GM21529 (cell line): ENCODE results near the gene USP4.
"Not testable (repeated sequence)": the region's sequence is repeated elsewhere in the genome, so short reads cannot be mapped to it uniquely, and the experiment has no call there.

Experiments used
- ATAC-seq: cut with Tn5 transposase; IDR thresholded peaks from one replicate; pipeline ENCODE4 v1.9.1; 2021; ENCODE audit not compliant: unreplicated experiment

Gene USP4

DNA sequence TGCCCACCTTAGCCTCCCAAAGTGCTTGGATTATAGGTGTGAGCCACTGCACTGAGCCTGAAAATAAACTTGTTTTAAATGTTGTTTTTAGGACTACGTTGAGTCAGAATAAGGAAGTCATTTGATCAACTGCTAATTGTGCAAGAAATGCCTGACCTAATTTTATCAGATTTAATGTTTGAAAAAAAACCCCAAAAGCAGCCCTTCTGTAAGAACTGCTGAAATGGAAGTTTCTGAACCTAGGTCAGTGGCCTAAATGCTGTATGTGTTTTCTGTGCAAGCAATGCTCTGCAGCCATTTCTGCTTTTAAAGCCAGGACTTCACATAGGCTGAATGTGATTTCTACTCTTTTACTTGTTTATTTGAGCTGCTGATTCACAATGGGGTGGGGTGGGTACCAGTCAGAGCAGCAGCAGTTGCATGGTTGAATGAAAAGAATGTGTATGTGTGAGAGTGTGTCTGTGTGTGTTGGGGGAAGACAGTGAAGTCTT, 11.7 kb upstream of the USP4 start:
- no peak for ATAC-seq

DNA sequence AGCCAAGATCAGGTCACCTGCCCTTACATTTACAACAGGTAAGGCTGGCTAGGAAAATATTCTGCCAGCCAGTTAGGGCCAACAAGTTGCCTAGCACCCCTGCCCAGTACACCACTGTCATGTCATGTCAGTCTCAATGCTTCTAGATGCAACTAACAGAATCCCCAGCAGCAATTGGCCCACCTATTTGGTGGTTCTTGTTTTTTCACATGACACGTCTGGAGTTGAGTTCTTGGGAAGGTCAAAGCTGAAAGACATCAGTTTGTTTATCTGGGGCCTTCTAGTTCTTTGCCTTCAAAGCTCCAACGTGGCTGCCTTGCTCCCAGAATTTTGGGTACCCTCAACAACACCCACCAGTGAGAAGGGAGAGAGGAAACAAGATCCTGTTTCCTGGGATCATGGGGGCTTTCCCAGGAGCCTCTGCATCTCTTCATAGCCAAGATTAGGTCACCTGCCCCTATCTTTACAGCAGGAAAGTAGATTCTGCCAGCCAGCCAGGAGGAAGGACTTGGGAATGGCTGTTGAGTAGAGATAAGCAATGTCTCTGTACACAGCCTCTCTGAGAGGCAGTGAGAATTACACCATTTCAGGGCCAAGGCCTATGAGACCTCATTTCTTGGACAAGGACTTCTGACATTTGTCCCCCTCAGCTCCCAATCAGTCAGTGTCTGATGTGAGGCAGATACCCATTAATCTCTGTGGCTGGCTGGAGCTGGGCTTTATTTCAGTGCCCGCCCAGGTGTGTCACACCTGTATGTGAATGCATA, 9.7 kb upstream of the USP4 start:
- ATAC-seq = no peak

DNA sequence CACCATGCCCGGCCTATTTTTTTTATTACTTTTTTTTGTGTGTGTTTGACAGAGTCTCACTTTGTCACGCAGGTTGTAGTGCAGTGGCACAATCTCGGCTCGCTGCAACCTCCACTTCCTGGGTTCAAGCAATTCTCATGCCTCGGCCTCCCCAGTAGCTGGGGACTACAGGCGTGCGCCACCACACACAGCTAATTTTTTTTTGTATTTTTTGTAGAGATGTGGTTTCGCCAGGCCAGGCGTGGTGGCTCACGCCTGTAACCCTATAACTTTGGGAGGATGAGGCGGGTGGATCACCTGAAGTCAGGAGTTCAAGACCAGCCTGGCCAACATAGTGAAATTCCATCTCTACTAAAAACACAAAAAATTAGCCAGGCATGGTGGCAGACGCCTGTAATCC, 8.5 kb upstream of the USP4 start:
- ATAC-seq = not testable (repeated sequence)

DNA sequence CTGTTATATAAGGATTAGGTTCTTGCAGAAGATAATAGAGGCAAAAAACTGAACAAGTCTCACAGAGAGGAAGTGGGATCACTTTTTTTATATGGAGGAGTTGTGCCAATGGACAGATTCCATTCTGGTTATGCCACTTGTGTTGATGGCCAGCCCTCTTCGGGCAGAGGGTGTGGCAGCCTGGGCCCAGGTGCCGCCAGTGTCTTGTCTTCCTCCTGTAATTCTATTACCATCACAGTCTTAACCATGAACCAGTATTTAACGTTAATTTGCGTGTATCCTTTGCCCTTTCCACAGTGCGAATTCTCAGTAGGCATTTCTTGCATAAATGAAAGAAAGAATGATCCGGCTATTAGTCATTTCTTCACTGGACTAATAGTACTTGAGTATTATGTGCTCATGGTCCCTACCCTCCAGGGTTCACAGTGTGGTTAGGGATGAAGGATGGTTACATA, 7.0 kb upstream of the USP4 start:
- ATAC-seq = no peak

DNA sequence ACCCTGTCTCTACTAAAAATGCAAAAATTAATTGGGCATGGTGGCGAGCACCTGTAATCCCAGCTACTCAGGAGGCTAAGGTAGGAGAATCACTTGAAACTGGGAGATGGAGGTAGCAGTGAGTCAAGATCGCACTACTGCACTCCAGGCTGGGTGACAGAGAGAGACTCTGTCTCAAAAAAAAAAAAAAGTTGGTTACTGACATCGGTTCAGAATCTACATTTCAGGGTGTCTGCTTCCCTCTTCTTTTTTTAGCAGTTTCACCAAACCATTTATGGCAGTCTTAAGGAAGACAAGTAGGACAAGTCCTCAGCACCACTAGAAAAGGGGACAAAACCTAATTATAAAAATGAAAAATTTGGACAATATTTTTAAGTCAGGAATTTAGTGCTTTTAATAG, 3.3 kb upstream of the USP4 start:
- no peak for ATAC-seq

DNA sequence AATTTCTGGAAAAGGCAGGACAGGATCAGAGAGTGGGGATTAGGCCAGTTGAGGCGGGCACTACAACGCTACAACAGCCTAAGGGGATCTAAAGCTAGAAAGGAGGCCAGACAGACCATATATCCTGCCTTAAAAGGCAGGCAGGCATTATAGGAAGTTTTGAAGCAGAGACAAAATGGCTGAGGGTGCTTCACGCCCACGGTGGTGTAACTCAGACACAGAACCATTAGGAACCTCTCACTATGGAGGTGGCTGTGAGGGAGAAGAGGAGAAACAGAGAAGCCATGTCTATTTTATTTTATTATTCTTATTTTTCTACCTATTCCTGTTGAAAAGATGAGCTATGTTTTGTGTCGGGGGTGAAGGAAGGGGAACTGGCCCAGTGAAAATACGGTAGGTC, 2.1 kb upstream of the USP4 start:
- ATAC-seq = no peak

DNA sequence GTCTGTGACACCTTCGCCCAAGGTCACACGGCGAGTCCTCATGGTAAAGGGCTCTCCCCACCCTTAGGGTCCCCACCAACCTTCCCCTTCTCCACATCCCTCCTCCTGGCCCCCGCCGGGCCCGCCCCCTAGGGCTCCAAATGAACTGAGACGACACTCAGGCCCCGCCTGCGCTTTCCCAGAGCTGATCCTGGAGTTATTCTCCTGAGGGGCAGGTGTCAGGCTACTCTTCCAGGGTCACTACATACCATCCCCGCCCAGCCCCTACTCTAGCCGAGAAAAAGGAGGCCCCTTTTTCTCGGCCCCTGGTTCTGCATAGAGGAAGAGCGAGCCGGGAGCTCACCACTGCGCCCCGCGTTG, 292 bp downstream of the USP4 start:
- no peak for ATAC-seq

DNA sequence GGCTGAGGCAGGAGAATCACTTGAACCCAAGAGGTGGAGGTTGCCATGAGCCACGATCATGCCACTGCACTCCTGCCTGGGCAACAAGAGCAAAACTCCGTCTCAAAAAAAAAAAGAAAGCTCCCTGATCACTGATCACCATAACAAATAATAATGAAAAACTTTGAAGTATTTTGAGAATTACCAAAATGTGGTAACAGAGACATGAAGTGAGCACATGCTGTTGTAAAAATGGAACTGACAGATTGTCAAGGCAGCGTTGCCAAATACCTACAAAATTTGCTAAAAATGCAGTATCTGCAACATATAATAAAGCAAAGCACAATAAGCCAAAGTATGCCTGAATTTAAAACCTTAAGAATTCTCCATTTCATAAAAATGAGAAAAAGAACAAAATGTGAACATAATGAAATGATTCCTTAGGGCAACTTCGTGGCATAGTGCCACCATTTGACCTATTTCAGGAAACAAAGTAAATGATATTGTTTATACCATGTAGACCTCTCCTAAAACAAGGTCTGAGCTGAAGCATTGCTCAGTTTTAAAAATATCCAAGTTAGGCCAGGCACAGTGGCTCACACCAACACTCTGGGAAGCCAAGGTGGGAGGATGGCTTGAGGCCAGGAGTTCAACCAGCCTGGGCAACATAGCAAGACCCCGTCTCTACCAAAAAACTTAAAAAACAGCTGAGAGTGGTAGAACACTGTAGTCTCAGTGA, 5.8 kb downstream of the USP4 start:
- no peak for ATAC-seq

DNA sequence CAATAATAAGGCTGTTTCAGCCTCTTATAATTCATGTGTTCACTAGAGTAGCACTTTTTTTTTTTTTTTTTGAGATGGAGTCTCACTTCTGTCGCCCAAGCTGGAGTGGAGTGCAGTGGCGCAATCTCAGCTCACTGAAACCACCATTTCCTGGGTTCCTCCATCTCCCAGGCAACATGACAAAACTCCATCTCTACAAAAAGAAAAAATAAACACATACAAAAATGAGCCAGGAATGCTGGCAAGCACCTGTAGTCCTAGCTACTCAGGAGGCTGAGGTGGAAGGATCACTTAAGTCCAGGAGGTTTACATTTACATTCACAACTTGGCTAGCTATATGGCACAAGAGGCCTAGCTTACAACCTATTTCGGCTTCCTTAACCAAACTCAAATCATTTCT, 6.8 kb downstream of the USP4 start:
- ATAC-seq = no peak

DNA sequence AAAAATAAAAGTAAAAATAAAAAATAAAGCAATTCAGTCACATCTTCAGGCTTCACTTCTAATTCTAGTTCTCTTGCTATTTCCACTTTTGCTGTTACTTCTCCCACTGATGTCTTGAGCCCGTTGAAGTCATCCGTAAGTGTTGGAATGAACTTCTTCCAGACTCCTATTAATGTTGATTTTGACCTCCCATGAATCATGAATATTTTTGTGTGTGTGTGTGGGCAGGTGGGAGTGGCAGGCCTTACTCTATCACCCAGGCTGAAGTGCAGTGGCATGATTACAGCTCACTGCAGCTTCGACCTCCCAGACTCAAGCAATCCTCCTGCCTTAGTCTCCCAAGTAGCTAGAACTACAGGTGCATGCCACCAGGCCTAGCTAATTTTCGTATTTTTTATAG, 10.7 kb downstream of the USP4 start:
- no peak for ATAC-seq

DNA sequence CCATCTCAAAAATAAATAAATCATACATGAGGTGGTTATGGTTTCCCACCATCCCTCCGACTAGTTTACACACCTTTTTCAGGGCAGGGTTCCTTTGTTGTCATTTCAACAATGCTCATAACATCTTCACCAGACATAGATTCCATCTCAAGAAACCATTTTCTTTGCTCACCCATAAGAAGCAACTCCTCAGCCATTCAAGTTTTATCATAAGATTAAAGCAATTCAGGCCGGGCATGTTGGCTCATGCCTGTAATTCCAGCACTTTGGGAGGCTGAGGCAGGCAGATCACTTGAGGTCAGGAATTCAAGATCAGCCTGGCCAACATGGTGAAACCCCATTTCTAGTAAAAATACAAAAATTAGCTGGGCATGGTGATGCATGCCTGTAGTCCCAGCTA, 11.5 kb downstream of the USP4 start:
- ATAC-seq = not testable (repeated sequence)

DNA sequence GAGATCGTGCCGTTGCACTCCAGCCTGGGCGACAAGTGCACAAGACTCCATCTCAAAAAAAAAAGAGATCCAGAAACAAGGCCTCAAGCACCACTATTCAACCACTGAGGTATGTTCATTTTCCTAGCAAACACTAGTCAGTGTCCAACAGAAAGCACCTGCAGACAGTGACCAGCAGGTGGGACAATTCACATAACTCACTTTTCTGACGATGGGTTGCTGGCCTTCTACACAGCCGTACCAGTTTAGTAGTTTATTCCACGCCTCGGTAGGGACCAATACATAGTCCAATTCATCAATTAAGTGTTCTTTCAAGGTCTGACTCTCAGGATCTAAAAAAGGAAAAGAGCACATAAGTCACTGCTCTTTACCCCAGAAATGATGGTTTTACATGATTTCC, 12.4 kb downstream of the USP4 start:
- no peak for ATAC-seq

DNA sequence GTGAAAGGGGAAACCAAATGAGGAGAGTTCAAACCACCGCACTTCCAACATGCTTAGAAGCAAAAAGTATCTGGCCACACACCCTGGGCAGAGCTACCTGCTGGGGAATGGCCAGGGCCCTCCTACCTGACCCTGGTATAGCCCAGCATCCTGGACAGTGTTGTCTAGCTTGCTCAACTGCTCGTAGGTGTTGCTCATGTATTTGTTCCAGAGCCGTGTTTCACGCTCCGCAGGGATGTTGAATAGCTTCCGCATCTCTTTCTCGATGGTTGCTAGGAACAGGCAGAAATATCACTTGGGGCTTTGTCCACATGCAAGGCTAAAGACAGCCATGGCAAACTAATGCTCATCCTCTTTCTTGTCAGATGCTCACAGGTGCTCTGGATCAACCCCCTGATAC, 15.1 kb downstream of the USP4 start:
- no peak for ATAC-seq

DNA sequence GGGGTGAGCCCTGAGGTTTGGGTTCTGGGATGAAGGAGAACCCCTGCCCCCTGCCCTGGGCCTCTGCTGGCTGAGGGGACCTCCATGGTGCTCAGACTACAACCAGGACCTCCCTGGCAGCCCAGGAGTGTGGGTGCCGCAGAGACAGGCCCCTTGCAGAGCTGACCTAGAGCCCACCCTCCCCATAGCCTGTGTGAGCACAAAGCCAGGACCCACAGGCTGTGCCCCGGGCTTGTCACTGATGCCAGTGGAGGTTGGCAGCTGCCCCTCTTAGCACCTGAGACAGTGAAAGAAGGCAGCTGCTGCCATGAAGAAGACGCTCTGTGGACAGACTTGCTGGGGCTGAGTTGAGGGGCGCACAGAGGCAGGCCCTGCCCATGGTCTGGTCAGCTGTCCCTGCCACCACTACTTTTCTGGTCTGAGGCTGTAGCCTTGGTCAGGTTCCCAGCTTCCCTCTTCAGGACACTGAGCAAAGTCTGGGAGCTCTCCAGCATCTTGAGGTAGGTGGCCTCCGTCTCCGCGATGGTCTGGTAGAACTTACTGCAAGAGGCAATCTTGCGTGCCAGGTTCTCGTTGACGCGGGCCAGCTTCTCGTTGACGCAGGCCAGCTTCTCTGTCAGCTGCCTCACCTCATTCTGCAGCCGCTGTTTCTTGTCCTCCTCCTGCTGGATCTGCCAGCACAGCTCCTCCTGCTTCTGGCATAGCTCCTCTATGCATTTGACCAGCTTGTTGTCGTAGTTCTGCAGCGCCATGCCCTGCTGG, 23.0 kb downstream of the USP4 start:
- no peak for ATAC-seq

DNA sequence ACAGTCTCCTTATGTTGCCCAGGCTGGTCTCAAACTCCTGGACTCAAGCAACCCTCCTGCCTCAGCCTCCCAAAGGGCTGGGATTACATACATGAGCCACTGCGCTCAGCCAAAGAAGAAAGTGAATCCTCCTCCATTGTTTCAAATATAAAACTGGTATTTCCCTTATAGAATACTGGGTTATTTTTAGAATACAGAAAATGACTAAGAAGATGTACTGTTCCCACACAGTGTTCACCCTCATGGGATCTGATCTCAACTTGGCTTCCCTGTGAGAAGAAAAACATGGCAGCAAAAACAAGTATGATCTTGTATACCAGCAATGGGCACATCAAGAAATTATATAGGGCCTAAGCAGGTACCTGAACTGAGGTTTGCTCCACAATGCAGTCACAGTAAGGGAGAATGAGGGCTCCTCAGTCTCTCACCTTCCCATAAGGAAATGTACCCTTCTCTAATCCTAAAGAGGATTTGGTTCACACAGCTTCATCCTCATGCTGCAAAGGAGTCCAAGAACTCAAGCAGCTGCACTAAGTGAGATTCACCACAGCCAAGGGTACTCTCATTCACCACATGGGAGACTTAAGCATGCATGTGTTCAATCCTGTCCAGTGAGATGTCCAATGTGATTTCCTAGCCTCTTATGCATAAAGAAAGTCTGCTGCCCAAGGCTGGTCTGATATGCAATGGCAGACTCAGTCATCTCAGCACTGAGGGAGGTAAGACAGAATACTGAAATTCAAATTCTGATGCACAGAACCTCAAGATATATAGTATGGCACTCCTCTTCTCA, 25.8 kb downstream of the USP4 start:
- no peak for ATAC-seq

DNA sequence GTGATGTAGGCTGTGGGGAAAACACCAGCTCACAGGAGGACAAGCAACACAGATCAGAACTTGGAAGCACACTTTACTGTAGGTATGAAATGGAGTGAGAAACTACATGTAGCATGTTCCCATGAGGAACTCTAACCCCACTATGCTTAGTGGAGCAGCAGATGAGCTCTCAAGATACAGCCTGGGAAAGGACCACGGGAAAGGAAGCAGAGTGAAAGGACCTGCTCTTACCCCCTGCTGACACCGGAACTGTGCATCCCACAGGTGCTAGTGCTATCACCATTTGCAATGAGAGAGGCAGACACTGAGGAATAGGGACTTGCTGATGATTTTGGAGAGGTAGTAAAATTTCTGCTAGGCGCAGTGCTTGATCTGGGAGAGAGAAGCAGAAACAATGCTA, 28.6 kb downstream of the USP4 start:
- no peak for ATAC-seq

DNA sequence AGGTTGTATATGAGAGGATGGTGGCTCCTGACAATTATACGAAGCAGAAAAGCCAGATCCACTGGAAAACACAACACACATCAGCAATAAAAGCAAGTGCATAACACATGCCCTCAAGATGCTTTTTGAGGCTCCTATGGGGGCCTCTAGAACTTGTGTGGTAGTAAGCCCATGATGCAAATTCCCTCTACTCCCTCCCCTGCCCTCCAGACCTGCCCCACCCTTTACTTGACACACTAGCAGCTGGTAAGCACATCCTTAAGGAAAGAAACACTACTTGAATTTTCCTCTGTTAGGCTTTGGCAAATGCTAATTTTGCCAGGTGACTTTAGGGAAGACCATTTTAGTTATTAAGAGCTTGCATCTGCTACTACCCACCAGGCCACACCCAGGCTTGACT, 29.2 kb downstream of the USP4 start:
- ATAC-seq = no peak

DNA sequence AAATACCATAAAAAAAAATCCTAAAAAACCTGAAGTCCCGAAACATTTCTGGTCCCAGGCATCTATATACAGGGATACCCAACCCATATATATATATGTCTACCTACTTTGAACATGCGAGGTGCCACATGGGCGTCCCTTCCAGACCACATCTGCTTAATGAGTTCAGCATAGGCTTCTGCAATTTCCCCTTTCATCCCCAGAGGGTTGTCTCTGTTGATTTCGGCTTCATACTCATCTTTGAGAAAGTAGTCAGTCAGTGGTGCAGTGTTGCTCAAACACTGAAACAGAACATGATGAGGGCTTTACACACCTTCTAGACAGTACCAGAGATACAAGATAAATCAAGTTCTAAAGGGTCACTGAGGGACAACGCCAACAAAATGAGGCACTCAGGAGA, 34.2 kb downstream of the USP4 start:
- ATAC-seq = no peak

DNA sequence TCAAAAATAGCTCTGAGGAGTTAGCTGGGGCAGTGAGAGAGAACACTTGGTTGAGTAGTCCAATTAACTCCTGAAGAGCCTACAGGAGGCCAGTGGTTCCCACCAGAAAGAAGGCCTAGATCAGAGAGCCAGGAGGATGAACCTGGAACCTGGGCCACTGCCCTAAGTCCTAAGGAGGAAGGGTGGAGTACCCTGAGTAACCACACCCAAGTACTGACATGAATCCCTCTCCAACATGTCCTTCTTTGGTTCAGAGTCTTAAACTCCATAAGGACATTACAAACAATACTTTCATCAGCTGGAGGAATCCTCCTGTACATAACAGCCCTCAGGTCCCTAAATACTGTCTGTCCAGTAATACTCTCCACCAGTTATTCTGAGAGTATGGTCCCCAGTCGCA, 37.2 kb downstream of the USP4 start:
- ATAC-seq = no peak

DNA sequence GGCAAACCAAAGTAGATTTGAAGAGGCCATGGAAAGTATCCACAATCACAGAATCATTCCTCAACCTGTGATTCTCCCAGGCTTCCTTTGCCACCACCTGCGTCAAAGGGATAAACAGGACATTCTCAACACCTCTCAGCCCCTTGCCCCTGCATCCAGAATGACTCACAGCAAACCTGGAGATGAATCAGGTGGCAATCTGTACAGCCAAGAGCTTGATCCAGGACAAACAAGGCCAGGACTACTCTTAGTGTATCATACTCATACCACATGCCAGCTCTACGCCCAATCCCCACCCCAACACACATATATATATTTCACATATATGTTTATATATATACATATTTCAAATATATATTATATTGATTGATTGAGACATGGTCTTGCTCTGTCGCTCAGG, 39.3 kb downstream of the USP4 start:
- no peak for ATAC-seq

DNA sequence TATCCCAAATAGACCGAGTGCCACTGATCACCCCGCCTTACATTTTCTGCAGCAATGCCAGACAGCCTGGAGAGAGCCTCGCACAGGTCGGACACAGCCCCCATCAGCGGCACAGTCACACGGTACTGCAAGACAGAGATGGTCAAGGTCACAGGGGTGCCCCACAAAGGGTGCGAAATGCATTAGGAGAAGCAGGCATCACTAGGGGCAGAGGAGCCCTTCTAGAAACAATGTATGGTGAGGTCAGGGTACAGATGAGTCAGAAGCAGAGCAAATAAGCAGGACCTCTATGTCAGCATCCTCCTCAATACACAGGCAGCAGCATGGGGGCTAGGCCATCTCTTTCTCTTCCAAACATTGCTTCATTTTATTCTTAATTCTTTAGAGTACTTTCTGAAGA, 41.3 kb downstream of the USP4 start:
- no peak for ATAC-seq
